ENCODE measurements around the gene DDX11.
"Not testable (repeated sequence)": the region's sequence is repeated elsewhere in the genome, so short reads cannot be mapped to it uniquely, and the experiment has no call there.

DNA sequence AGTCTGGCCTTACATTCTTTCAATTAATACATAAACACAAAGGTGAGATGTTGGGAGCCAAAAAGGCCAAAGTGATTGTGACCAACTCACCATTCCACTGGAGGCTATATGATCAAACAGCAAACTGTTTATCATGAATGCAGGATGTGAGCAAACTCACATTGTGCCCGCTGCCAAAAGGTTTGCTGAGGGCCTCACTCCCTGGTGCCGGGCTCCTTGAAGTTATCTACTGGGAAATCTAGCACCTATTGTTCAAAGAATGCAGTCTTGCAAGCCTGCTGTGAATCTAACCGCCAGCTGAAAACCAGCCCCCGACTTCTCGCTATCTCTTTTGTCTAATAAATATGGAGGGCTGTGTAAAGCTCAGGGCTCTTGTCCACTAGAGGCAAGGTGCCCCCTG, 46.7 kb upstream of the DDX11 start:
- TF ChIP-seq EZH2 (IDR thresholded peaks at IDR 0.05); POLR2AphosphoS5 (IDR thresholded peaks at IDR 0.05; ENCODE audit: borderline replicate concordance, low read depth, low read length); FOXP2 (optimal IDR thresholded peaks at IDR 0.05; ENCODE audit: control extremely low read depth, extremely low read length, insufficient read depth): not testable (repeated sequence)

All from SK-N-MC (cell line).